Keratinocyte (primary cell): Measurements from ENCODE around the gene TMEM88. TPM values are rescaled to one million over a fixed set of nuclear protein-coding genes. Genes with fewer than 3 reads are reported as not detected.

ENCODE experiments used
- DNase-seq: peaks from one replicate; pipeline ENCODE4 v3.0.0-alpha.2; 2011; ENCODE audit warnings: low read depth, missing footprints, low spot score
- FAIRE-seq: peaks from 2 replicates; lab custom pipeline; 2011; peaks lifted over from hg19 to GRCh38; lab: Jason Lieb, UNC
- H2AFZ ChIP-seq: 2 replicates; pipeline ENCODE4 v1.6.0; 2012; ENCODE audit warnings: low read length, control low read depth, inconsistent platforms; ENCODE audit not compliant: control insufficient read depth
- H3K27ac ChIP-seq: 2 replicates; pipeline ENCODE4 v1.5.1; 2011; ENCODE audit warnings: low read length; ENCODE audit not compliant: control insufficient read depth, insufficient read depth
- H3K27me3 ChIP-seq: 3 replicates; pipeline ENCODE4 v1.6.0; 2011; ENCODE audit warnings: low read length; ENCODE audit not compliant: control insufficient read depth, insufficient read depth; ENCODE audit errors: extremely low read depth
- H3K36me3 ChIP-seq, 2 experiments: 2 replicates in 1 of 2; 3 replicates in 1 of 2; pipeline ENCODE4 v1.5.1; 2011; ENCODE audit warnings: low read length in 2 of 2, mild to moderate bottlenecking in 1 of 2; ENCODE audit not compliant: control insufficient read depth in 2 of 2, insufficient read depth in 2 of 2; ENCODE audit errors: extremely low read depth in 1 of 2
- H3K4me1 ChIP-seq: 3 replicates; pipeline ENCODE4 v1.5.1; 2011; ENCODE audit warnings: low read length; ENCODE audit not compliant: control insufficient read depth, insufficient read depth; ENCODE audit errors: extremely low read depth
- H3K4me2 ChIP-seq: 3 replicates; pipeline ENCODE4 v1.6.0; 2011; ENCODE audit warnings: low read depth, low read length; ENCODE audit not compliant: control insufficient read depth, insufficient read depth; ENCODE audit errors: extremely low read depth
- H3K4me3 ChIP-seq, 3 experiments: fragments of 200-600 bp in 1 of 3; sonication (generic) in 1 of 3; 2 replicates in 2 of 3; 3 replicates in 1 of 3; pipeline ENCODE4 v1.5.1; 2011 to 2016; ENCODE audit warnings: low read length in 3 of 3, mild to moderate bottlenecking in 3 of 3, control low read depth in 2 of 3, inconsistent platforms in 1 of 3, low read depth in 1 of 3, mixed read lengths in 1 of 3, mixed run types in 1 of 3, moderate library complexity in 1 of 3; ENCODE audit not compliant: control insufficient read depth in 2 of 3, insufficient read depth in 2 of 3; ENCODE audit errors: extremely low read depth in 1 of 3
- H3K79me2 ChIP-seq: 2 replicates; pipeline ENCODE4 v1.6.0; 2012; ENCODE audit warnings: low read length; ENCODE audit not compliant: control insufficient read depth, insufficient read depth
- H3K9ac ChIP-seq: 3 replicates; pipeline ENCODE4 v1.6.0; 2011; ENCODE audit warnings: low read length; ENCODE audit not compliant: control insufficient read depth, insufficient read depth; ENCODE audit errors: extremely low read depth
- H3K9me1 ChIP-seq: 3 replicates; pipeline ENCODE4 v1.6.0; 2011; ENCODE audit warnings: low read length; ENCODE audit not compliant: control insufficient read depth, insufficient read depth; ENCODE audit errors: extremely low read depth
- H3K9me3 ChIP-seq: 2 replicates; pipeline ENCODE4 v1.5.1; 2012; ENCODE audit warnings: low read depth, low read length; ENCODE audit not compliant: control insufficient read depth
- H4K20me1 ChIP-seq: 3 replicates; pipeline ENCODE4 v1.6.0; 2011; ENCODE audit warnings: low read length; ENCODE audit not compliant: control insufficient read depth, insufficient read depth; ENCODE audit errors: extremely low read depth
- EZH2 ChIP-seq: IDR thresholded peaks from one replicate; pipeline ENCODE4 v1.6.1; 2012; ENCODE audit warnings: inconsistent platforms, mild to moderate bottlenecking, low read length, moderate library complexity
- dilution Hi-C: fragments of 300-500 bp; cut with MboI; formaldehyde crosslinking; loops from one replicate; pipeline ENCODE4 v1.7.0; 2020; ENCODE audit warnings: low sequenced_read_pairs; ENCODE audit not compliant: extremely low pct_ligation_motif_present
- polyA plus RNA-seq, 5 experiments: library from polyadenylated mRNA; depleted of rRNA in 3 of 5; stranded (reverse) in 3 of 5; stranded (forward) in 1 of 5; unstranded in 1 of 5; fragments of >200 nt; gene quantifications; 1 replicate in 1 of 5; 2 replicates in 3 of 5; 3 replicates in 1 of 5; pipeline versions ENCODE4 v1.2.1 to v1.2.3, GENCODE V29; 2011 to 2012; ENCODE audit warnings: missing spikeins in 2 of 5, low read depth in 1 of 5, low replicate concordance in 1 of 5
- TF ChIP-seq, protein P1 (sequence below), 3 experiments: IDR thresholded peaks in 1 of 3; conservative IDR thresholded peaks in 1 of 3; optimal IDR thresholded peaks in 1 of 3; 2 replicates in 2 of 3; 3 replicates in 1 of 3; pipeline versions ENCODE3 to v1.5.1; 2011; ENCODE audit warnings: low read length in 3 of 3, mild to moderate bottlenecking in 3 of 3, moderate library complexity in 2 of 3, control low read depth in 1 of 3, inconsistent platforms in 1 of 3; ENCODE audit not compliant: insufficient read depth in 2 of 3; ENCODE audit errors: extremely low read depth in 1 of 3

The TMEM88 gene
- polyA plus RNA-seq, 1 donor (not counting 4 experiments of a cell fraction or from before 2014, with no cell fraction given), result 0.45 TPM

DNA sequence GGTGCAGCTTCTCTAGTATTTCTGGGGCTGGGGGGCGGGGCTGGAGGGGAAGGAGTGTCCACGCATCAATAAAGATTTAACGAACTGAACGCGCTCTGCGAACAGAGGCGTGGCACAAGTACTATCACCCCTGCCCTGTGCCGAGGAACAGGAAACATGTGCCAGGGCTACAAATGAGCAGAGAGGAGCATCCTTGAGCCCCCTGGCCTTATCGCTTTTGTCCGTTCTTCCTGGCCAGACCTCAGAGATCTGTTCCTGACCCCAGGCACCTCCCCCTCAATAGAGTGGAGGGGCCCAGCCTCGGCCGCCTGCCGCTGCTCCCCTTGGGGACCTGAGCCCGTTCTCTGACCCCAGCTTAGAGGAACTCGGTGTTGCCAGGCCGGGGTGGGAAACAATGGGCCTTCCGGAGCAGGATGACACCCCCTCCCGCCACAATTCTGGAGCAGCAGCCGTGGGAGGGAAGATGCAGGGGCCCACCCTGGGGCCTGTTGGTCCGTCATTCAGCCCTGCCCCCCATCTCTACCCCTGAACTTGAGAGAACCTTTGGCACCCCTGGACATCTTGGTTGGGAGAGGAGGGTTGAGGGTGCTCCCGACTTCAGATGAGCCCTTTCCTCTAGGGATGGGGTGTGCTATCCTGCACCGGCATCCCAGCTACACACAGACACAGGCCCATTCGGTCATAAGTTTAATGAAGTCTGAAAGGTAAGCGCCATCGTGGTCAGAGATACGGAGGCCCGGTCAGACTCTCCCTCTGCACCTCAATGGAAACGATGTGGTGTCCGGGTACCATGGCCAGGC is 1.3 kb downstream of the TMEM88 start:
- dilution Hi-C loops, result no loop called here
- Histone ChIP-seq H3K27me3 (no peaks in the 10 kb centered on the region), H3K9me3 (no peaks in the 10 kb centered on the region), H3K9ac (peak overlapping the region; percentile 79), H3K4me1 (peaks cover 42% of the 10 kb centered on the region), H3K79me2 (peaks cover 32% of the 10 kb centered on the region), H3K36me3 (peaks cover 16 to 22% of the 10 kb centered on the region in 2 experiments), H3K4me2 (peak overlapping the region; percentile 97), H3K9me1 (no peaks in the 10 kb centered on the region), H3K27ac (peak overlapping the region; percentile 73), H4K20me1 (peaks cover 8% of the 10 kb centered on the region), H3K4me3 (peak overlapping the region; percentile 57 to 98 (median 64)), H2AFZ (no peak overlapping the region)
- FAIRE-seq (no peak), DNase-seq (no peak)
- TF ChIP-seq EZH2, result no peak
- TF ChIP-seq, protein P1, sequence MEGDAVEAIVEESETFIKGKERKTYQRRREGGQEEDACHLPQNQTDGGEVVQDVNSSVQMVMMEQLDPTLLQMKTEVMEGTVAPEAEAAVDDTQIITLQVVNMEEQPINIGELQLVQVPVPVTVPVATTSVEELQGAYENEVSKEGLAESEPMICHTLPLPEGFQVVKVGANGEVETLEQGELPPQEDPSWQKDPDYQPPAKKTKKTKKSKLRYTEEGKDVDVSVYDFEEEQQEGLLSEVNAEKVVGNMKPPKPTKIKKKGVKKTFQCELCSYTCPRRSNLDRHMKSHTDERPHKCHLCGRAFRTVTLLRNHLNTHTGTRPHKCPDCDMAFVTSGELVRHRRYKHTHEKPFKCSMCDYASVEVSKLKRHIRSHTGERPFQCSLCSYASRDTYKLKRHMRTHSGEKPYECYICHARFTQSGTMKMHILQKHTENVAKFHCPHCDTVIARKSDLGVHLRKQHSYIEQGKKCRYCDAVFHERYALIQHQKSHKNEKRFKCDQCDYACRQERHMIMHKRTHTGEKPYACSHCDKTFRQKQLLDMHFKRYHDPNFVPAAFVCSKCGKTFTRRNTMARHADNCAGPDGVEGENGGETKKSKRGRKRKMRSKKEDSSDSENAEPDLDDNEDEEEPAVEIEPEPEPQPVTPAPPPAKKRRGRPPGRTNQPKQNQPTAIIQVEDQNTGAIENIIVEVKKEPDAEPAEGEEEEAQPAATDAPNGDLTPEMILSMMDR (optimal IDR thresholded peaks at IDR 0.05 in 1 of 3, IDR thresholded peaks at IDR 0.05 in 1 of 3, conservative IDR thresholded peaks at IDR 0.05 in 1 of 3; ENCODE audit: extremely low read depth in 1 of 3, insufficient read depth in 2 of 3, low read length in 3 of 3), result no peak

DNA sequence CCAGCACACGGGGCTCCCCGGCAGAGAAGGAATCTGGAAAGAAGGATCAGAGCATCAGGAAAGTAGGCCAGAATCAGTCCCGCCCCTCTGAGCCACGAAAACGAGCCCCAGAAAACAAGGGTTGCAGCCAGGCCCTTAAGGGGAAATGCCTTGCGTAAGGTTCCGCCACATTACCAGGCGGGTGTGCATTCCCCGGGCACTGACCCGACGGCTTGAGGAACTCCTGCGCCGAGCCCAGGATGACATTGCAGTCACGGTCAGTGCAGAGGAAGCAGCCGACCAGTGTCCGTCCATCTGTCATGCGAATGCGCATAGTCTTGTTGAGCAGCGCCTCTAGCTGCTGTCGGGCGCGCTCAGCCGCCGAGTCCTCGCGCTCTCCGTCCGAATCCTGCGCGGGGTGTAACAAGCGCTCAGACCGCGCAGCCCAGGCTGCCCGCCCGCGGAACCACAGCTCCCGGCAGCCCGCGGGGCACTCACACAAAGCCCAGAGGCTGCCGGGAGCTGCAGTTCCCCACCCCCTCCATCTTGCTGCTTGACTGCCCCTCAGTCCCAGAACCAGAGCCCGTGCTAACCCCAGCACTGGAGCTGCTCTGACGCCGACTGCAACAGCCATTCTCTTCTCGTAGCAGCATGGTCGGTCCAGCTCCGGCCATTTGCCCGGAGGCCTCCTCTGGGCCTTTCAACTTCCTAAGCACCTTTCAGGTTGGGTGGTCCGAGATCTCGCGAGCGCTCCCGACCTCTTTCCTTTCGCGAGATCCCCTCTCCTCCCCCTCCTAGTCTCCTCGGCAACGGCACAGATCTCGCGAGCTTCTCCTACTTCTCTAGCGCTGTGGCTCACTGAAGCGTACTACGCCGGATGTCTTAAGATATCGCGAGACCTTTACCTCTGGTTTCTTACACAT is 2.2 kb downstream of the TMEM88 start, which contains the start of gene NAA38:
Gene NAA38 (minus strand): TSS at position 749 of the 902 bp plus-strand sequence. CDS start 96 bp downstream, at position 653.
- Histone ChIP-seq H3K9me1 (no peaks in the 10 kb centered on the region), H3K4me2 (peak within 1 kb of the TSS; percentile 97), H3K9ac (peak within 1 kb of the TSS; percentile 79), H3K36me3 (peaks cover 17 to 18% of the 10 kb centered on the region in 2 experiments), H3K79me2 (peaks cover 32% of the 10 kb centered on the region), H3K4me1 (peaks cover 37% of the 10 kb centered on the region), H2AFZ (peak within 1 kb of the TSS; percentile 93), H3K4me3 (peak within 1 kb of the TSS; percentile 57 to 98 (median 79)), H3K27ac (peak within 1 kb of the TSS; percentile 73), H3K27me3 (no peaks in the 10 kb centered on the region), H4K20me1 (peaks cover 8% of the 10 kb centered on the region), H3K9me3 (no peaks in the 10 kb centered on the region)
- dilution Hi-C loops, result no loop called here
- DNase-seq, result peak; percentile 98
- peak; percentile 91 for FAIRE-seq
- TF ChIP-seq, protein P1 (optimal IDR thresholded peaks at IDR 0.05 in 1 of 3, IDR thresholded peaks at IDR 0.05 in 1 of 3, conservative IDR thresholded peaks at IDR 0.05 in 1 of 3; ENCODE audit: extremely low read depth in 1 of 3, insufficient read depth in 2 of 3, low read length in 3 of 3), result peak; percentile 34 to 70 (median 61)
- no peak for TF ChIP-seq EZH2
